SHP77 treated with DMSO at 0.1 percent for 48 hours (cell line): Measurements from ENCODE around the gene ARHGAP42.
A peak's percentile ranks its signal among the peaks of the same experiment; 100 is the strongest.
"Not testable (repeated sequence)": the region's sequence is repeated elsewhere in the genome, so short reads cannot be mapped to it uniquely, and the experiment has no call there.

Experiments used
- DNase-seq: peaks from one replicate; lab custom pipeline; 2025; lab: John Stamatoyannopoulos, UW

The ARHGAP42 gene

DNA sequence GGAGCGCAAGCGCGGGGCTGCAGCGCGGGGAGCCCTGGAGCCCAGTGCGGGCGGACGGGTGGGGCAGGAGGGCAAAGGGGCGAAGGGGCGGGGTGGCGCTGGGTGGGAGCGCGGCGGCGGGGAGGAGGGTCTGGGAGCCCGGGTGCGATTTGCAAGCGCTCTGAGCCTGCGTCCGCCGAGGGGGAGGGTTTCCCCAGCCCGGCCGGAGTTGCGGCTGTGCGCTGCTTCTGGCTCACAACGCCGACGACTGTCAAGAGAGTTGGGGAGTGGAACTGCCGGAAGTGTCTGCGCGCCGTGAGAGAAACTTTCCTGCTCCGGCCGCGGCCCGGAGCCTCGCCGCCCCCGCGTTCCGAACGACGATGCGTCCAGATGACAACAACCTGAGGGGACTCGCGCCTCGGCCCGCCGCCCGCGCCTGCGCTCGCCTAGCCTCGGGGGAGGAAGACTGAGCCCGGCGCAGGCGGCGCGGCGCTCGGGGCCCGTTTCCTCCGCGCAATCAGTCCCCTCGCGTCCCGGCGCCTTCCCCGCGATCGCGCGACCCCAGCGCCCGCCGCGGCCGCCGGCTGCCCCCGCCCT lies at the start of gene ARHGAP42:
TSS of gene ARHGAP42 (plus strand) at position 235 of the 576 bp plus-strand sequence. CDS start 391 bp downstream, outside the sequence.
- no peak for DNase-seq

DNA sequence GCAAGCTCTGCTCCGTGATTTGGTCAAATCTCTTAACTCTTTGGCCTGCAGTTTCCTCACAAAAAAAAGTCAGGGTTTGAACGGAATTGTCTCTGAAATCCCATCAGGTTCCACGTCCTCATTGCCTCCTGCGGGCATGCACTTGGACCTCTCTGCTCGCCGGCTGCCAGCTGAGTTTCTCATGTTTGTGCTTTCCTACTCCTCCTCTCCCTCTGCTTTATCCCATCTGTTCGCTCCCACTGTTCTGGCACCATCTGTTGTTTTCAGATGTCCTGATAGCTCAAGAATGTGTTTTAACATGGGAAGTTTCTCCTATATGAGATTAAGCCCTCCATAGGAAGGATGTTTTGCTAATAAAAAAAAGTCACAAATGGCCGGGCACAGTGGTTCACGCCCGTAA lies 49.4 kb upstream of the ARHGAP42 start:
- DNase-seq, result no peak

DNA sequence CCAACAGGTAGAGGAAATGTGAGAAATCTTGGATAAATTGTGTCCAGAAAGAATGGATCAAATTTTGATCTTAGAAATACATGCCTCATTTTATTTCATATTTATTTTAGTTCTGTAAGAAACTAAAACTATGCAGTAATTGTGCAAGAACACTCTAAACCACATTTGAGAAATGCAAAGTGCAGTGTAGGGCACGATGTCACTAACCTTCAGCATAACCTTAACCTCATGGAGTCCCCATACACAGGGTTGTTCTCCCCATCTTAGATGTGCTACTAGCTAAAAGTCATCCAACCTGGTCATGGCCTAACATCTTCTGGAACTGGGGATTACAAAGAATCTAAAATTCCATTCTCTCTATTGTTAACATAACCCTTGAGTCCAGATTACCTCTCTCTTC lies 48.4 kb upstream of the ARHGAP42 start:
- DNase-seq, result no peak

DNA sequence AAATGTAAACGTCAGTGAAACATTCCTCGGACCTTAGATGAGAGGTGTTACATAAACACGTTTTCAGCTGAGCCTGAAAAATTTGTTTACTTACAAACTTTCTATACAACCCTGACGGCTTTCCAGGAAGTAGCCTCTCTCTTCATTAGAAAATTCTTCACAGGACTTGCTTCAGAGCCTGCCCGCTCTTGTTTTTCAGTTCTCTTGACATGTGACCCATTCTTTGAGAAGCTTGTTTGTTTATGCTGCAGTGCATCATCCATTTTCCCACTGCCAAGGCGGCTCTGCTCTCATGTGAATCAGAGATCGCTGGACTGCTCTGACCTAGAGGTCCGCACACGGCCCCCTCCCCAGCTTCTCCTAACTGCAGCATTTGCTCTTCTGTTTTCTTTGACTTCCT lies 47.9 kb upstream of the ARHGAP42 start:
- no peak for DNase-seq

DNA sequence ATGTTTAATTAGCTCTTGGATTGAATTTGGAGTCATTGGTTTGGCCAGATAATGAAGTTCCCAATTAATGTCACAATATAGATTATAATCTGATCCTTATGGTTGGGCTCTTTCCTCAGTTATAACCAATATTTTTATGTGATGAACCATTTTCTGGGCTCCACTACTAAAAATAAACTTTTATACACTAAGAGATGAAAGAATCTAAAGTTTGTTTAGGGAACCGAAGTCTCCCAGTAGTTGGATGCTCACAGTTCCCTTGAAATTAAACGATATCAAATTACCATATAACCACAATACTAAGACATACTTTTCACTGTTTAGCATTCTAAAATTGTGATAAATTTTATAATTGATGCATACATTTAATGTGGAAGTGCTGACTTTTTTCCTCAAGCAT lies 47.0 kb upstream of the ARHGAP42 start:
- DNase-seq, result no peak

GRCh38 chr11:100640646-100641045 lies 46.4 kb upstream of the ARHGAP42 start:
- DNase-seq, result peak; percentile 10

DNA sequence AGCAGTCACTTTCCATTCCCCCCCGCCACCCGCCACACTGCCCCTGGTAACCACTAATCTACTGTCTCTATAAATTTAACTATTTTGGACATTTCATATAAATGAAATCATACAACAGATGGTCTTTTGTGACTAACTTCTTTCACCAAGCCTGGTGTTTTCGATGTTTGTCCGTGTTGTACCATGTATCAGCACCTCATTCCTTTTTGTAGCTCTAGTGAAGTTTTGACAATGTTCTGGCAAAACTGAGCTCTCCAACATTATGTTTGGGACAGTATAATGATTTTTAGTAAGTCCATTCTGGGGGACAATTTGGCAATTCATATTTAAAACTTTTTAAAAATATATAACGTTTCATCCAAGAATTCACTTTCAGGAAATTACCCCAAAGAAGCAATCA lies 45.6 kb upstream of the ARHGAP42 start:
- DNase-seq, result no peak

GRCh38 chr11:100646545-100646944 lies 40.5 kb upstream of the ARHGAP42 start:
- no peak for DNase-seq

- no peak for DNase-seq
Observed at GRCh38 chr11:100647861-100648260, 39.2 kb upstream of the ARHGAP42 start.

DNA sequence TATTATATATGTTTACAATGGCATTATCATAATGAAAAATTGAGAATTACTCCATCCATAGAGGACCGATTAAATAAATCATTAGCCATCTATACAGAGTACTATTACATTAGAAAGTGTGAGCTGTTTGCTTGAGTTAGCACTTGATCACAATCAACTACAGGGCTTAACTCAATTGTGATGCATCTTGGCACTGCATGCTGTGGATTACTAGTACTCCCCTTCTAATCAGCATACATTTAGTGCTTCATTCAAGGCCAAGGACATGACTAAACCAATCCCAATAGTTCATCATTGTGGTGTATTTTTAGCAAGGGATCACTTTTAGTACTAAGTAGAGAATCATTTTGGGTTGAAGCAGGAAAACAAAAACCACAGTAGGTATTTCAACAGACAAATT lies 23.5 kb upstream of the ARHGAP42 start:
- no peak for DNase-seq

DNA sequence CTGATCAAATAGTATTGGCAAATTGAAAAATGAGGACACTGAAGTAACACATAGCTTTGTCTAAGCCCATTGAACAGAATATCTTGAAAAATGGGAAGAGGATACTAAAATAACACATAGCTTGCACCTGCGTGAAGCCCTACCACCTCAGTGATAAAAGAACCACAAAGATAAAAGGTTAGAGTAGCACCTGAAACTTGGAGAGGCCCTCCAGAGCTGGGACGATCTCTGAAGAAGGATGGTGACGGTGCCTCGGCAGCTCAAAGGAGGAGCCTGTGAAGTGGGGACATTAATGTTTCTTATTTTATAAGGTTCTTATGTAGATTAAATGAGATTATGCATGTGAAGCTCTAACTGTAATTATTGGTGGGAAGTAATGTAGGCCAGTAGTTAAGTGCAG lies 23.1 kb upstream of the ARHGAP42 start:
- DNase-seq, result no peak

- DNase-seq, result not testable (repeated sequence)
Observed at GRCh38 chr11:100666816-100667215, 20.3 kb upstream of the ARHGAP42 start.

- no peak for DNase-seq
Observed at GRCh38 chr11:100667449-100667848, 19.6 kb upstream of the ARHGAP42 start.

DNA sequence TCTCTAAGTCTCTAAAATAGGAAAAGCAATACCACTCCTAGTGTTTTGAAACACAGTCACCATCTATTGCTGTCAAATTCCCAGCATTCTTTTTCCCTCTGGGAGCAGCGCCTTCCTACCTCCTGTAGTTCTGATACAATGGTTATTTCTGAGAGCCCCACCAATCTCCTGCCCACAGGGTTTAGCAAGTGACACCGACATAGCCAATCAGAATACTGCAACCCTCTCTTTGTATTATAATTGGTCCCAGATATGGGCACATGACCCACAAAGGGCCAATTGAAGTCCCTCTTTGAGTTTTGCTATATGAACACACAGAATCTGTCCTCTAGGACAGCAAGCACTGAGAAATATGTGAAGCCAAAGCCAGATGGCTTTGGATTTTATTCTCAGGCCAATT lies 16.9 kb upstream of the ARHGAP42 start:
- no peak for DNase-seq

- DNase-seq, result no peak
Observed at GRCh38 chr11:100671471-100671870, 15.6 kb upstream of the ARHGAP42 start.

DNA sequence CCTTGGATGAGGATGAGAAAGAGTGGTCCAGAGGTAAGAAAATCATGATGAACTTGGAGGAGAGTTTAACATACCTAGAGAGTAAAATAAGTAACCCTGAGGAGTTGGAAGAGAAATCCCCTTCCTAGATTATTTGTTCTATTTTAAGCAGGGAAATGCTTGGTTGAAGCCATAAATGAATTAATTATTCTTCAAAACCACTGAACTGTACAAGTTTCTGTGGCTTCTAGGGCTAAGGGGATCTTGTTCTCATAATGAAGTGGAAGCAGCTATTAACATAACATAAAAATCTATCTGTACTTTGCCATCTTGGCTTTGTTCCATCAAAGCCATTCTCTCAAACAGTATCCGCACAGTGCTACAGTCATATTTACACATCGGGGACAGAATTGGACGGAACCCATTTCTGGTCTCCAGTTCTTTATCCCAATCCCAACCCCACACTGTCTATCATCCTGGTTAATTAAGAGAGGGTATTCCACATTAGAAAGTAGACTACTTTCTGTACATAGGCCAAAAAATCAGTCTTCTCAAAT lies 14.5 kb upstream of the ARHGAP42 start:
- DNase-seq, result no peak

- DNase-seq, result no peak
Observed at GRCh38 chr11:100673063-100673462, 14.0 kb upstream of the ARHGAP42 start.

DNA sequence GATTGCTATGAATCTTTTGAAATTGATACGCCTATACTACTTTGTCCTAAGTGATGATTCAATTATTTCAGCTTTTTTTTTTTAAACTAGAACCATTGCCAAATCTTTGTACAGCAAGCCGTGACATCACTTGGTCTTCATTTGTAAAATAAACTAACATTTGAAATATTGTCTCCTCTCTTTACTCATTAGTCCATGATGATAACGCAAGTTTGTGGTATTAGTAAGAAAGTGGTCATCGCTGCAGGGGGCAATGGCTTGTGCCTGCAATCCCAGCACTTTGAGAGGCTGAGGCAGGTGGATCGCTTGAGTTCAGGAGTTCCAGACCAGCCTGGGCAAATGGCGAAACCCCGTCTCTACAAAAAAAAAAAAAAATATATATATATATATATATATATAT lies 12.9 kb upstream of the ARHGAP42 start:
- DNase-seq, result no peak

- DNase-seq, result no peak
Observed at GRCh38 chr11:100675115-100675650, 11.9 kb upstream of the ARHGAP42 start.

GRCh38 chr11:100676901-100677300 lies 10.2 kb upstream of the ARHGAP42 start:
- DNase-seq, result no peak

GRCh38 chr11:100677796-100678195 lies 9.3 kb upstream of the ARHGAP42 start:
- DNase-seq, result no peak

DNA sequence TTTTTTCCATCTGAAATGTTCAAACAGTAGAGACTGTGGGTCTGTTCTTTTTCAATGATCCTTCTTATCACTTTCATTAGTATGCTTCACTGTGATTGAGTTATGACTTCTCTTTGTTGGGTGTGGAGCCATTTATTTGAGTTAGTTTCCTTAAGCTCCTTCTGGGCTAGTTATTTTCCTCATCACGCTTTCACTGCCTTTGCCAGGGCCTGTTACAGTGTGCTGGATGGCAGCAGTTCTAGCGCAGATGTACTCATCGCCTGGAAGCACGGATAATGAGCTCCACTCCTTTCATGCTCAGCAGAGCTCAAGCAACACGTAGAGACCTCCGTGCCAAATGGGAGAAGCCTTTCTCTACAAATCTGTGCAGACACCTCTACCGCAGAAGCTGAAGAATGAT lies 7.0 kb upstream of the ARHGAP42 start:
- no peak for DNase-seq

DNA sequence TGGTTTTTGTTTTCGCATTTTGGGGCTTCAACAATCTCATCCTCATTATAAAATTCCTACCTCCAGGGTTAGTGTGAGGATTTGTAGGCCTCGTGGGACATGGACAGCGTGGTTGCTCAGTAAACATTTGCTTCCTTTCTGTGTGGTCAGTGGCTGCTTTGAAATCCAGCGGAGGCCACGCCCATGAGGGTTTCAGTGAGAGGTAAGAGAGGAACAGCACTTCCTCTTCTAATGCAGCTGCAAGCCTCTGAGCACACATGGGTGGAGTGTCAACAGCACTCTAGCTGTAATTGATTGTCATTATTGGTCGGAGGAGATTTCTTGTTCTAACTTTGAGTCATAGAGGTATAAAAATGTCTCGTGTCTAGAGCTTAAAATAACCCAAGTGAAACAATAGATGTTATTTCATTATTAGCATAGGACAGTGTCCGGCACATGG lies 6.0 kb upstream of the ARHGAP42 start:
- DNase-seq, result peak; percentile 91
